CD4-positive, alpha-beta T cell (primary cell): ENCODE measurements around the gene THBD. TPM values are rescaled to one million over a fixed set of nuclear protein-coding genes. Genes with fewer than 3 reads are reported as not detected.

Source experiments
- ATAC-seq: fragments of 200-7000 bp; cut with Tn5 transposase; one replicate; pipeline ENCODE4 v1.10.0; 2022; ENCODE audit warnings: mild to moderate bottlenecking; ENCODE audit not compliant: poor library complexity
- CTCF ChIA-PET: fragments of 350-600 bp; sonication (Branson Sonifier 250); formaldehyde crosslinking; loops from one replicate; lab custom pipeline; 2021; ENCODE audit warnings: antibody characterized with exemption, inconsistent platforms; lab: Charles Lee
- POLR2A ChIA-PET: fragments of 350-600 bp; sonication (Branson Sonifier 250); formaldehyde crosslinking; loops from one replicate; lab custom pipeline; 2021; ENCODE audit warnings: antibody characterized with exemption, inconsistent platforms; lab: Charles Lee
- DNase-seq, 14 experiments: peaks; one replicate each; pipeline ENCODE4 v3.0.0-alpha.2; 2013 to 2020; ENCODE audit warnings: mixed read lengths in 2 of 14
- H3K27ac ChIP-seq, 2 donors: one replicate each; pipeline versions ENCODE4 v1.5.1 to v1.7.0; 2013; ENCODE audit warnings: low read length in 2 of 2, low read depth in 1 of 2, mild to moderate bottlenecking in 1 of 2
- H3K27me3 ChIP-seq, 2 experiments: 1 replicate in 1 of 2; 2 replicates in 1 of 2; pipeline versions ENCODE4 v1.6.1 to v1.7.0; 2013; ENCODE audit warnings: low read length in 2 of 2, control low read depth in 1 of 2, mild to moderate bottlenecking in 1 of 2, moderate library complexity in 1 of 2; ENCODE audit not compliant: insufficient read depth in 2 of 2, control insufficient read depth in 1 of 2
- H3K36me3 ChIP-seq: one replicate; pipeline ENCODE4 v1.6.1; 2013; ENCODE audit warnings: low read length, control low read depth; ENCODE audit not compliant: insufficient read depth
- H3K4me1 ChIP-seq: one replicate; pipeline ENCODE4 v1.6.1; 2013; ENCODE audit warnings: low read length, control low read depth; ENCODE audit not compliant: insufficient read depth
- H3K4me3 ChIP-seq: one replicate; pipeline ENCODE4 v1.5.1; 2013; ENCODE audit warnings: mild to moderate bottlenecking, low read length, moderate library complexity
- H3K9me3 ChIP-seq, 2 experiments: 1 replicate in 1 of 2; 2 replicates in 1 of 2; pipeline versions ENCODE4 v1.6.1 to v1.7.0; 2013; ENCODE audit warnings: low read length in 2 of 2, mild to moderate bottlenecking in 2 of 2, control low read depth in 1 of 2, moderate library complexity in 1 of 2; ENCODE audit not compliant: control insufficient read depth in 1 of 2, insufficient read depth in 1 of 2
- H3K27ac Mint-ChIP-seq: one replicate; pipeline ENCODE4 v1.8.0; 2020; ENCODE audit warnings: mixed read lengths
- H3K27me3 Mint-ChIP-seq: one replicate; pipeline ENCODE4 v1.8.0; 2021; ENCODE audit warnings: mixed read lengths
- H3K36me3 Mint-ChIP-seq: one replicate; pipeline ENCODE4 v1.8.0; 2021; ENCODE audit warnings: low read depth, mixed read lengths
- H3K4me1 Mint-ChIP-seq: one replicate; pipeline ENCODE4 v1.8.0; 2021; ENCODE audit warnings: low read depth, mixed read lengths
- H3K4me3 Mint-ChIP-seq: one replicate; pipeline ENCODE4 v1.8.0; 2020; ENCODE audit warnings: mild to moderate bottlenecking, mixed read lengths
- H3K9me3 Mint-ChIP-seq: one replicate; pipeline ENCODE4 v1.8.0; 2020; ENCODE audit warnings: mixed read lengths
- intact Hi-C, 2 experiments: fragments of 100-400 bp; cut with DNase I in 1 of 2; cut with micrococcal nuclease in 1 of 2; formaldehyde crosslinking; loops; one replicate each; pipeline versions ENCODE4 v1.15.1 to v1.9.0; 2023 to 2025; cut with DNase I, micrococcal nuclease
- total RNA-seq, 174 experiments: library from RNA in 2 of 174; stranded (reverse) in 2 of 174; gene quantifications; one replicate each; pipeline ENCODE4 v1.2.3 and lab custom pipeline; 2021 to 2026
- TF ChIP-seq, protein P1 (sequence below): fragments of 200-600 bp; IDR thresholded peaks from one replicate; pipeline ENCODE4 v1.8.0; 2022; ENCODE audit warnings: antibody characterized with exemption, mild to moderate bottlenecking

The THBD gene
- total RNA-seq, 2 experiments from 2014 or later, result 2.2 to 2.4 TPM

- no peak for ATAC-seq
- Mint-ChIP-seq H3K4me3 (no peak overlapping the region), H3K9me3 (no peaks in the 10 kb centered on the region), H3K4me1 (no peaks in the 10 kb centered on the region), H3K27ac (no peak overlapping the region), H3K36me3 (no peaks in the 10 kb centered on the region), H3K27me3 (peaks cover 6% of the 10 kb centered on the region)
- no peak overlapping the region for H3K27ac ChIP-seq
- CTCF ChIA-PET, result no interaction called here
- TF ChIP-seq, protein P1, sequence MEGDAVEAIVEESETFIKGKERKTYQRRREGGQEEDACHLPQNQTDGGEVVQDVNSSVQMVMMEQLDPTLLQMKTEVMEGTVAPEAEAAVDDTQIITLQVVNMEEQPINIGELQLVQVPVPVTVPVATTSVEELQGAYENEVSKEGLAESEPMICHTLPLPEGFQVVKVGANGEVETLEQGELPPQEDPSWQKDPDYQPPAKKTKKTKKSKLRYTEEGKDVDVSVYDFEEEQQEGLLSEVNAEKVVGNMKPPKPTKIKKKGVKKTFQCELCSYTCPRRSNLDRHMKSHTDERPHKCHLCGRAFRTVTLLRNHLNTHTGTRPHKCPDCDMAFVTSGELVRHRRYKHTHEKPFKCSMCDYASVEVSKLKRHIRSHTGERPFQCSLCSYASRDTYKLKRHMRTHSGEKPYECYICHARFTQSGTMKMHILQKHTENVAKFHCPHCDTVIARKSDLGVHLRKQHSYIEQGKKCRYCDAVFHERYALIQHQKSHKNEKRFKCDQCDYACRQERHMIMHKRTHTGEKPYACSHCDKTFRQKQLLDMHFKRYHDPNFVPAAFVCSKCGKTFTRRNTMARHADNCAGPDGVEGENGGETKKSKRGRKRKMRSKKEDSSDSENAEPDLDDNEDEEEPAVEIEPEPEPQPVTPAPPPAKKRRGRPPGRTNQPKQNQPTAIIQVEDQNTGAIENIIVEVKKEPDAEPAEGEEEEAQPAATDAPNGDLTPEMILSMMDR, result no peak
- DNase-seq, result no peak
- peaks cover 4 to 6% of the 10 kb centered on the region in 2 experiments for H3K27me3 ChIP-seq
- POLR2A ChIA-PET, result no interaction called here
- no peaks in the 10 kb centered on the region for H3K9me3 ChIP-seq
- H3K36me3 ChIP-seq, result no peaks in the 10 kb centered on the region
- intact Hi-C loops, result no loop called here
- no peaks in the 10 kb centered on the region for H3K4me1 ChIP-seq
- H3K4me3 ChIP-seq, result no peak overlapping the region
Measured at GRCh38 chr20:23092861-23093495, 43.5 kb upstream of the THBD start.

DNA sequence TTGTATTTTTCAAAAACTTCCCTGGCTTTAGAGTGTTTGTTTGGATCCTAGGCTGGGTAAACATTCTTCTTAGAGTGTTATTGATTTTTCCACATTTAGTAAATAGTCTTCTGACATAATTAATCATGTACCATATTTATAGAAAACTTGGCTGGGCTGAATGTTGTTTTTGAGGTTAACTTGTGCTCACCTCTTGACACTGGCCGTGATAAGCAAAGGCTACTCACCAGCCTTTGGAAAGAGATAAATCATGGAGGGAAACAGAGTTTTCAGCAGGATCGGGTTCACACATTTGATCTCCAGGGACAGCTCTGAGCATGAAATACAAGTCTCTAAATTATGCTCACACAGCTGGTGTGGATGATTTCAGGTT lies 42.9 kb upstream of the THBD start:
- H3K4me1 ChIP-seq, result peaks cover 5% of the 10 kb centered on the region
- Mint-ChIP-seq H3K27me3 (peaks cover 6% of the 10 kb centered on the region), H3K4me3 (no peak overlapping the region), H3K27ac (no peak overlapping the region), H3K4me1 (no peaks in the 10 kb centered on the region), H3K9me3 (no peaks in the 10 kb centered on the region), H3K36me3 (no peaks in the 10 kb centered on the region)
- ATAC-seq (no peak), DNase-seq (no peak)
- peaks cover 4 to 6% of the 10 kb centered on the region in 2 experiments for H3K27me3 ChIP-seq
- ChIA-PET POLR2A (no interaction called here), CTCF (no interaction called here)
- no peaks in the 10 kb centered on the region for H3K9me3 ChIP-seq
- H3K4me3 ChIP-seq, result no peak overlapping the region
- no peaks in the 10 kb centered on the region for H3K36me3 ChIP-seq
- TF ChIP-seq, protein P1, result no peak
- intact Hi-C loops, result no loop called here
- no peak overlapping the region for H3K27ac ChIP-seq

DNA sequence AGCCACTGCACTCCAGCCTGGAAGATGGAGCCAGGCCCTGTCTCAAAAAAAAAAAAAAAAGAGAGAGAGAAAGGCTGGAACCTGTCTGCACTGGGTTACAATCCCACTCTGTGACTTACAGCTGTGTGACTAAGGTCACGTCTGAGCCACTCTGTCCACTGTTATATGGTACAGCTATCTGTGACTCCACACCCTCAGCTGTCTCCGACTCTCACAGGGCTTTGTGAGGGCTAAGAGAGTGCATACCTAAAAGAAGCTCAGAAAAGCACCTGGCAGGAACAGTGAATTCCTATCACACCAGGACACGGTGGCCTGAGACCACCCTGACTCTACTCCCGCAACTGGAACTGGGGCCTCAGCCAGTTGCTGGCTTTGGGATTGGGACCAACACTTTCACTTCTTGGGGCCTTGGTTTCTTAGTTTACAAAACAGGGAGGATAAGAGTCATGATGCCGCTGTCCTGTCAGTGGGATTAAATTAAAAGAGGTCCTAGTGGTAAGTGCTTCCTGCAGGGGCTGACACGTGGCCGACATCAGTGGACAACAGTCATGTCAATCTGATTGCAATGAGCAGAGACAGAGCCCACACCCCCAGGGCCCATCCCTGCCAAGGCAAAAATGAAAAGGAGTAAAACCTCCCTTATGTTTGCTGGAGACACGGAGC lies 42.4 kb upstream of the THBD start:
- Mint-ChIP-seq H3K9me3 (no peaks in the 10 kb centered on the region), H3K4me1 (peaks cover 1% of the 10 kb centered on the region), H3K27me3 (peaks cover 6% of the 10 kb centered on the region), H3K36me3 (no peaks in the 10 kb centered on the region), H3K4me3 (no peak overlapping the region), H3K27ac (no peak overlapping the region)
- Histone ChIP-seq H3K9me3 (no peaks in the 10 kb centered on the region), H3K27me3 (peaks cover 4 to 6% of the 10 kb centered on the region in 2 experiments), H3K4me3 (no peak overlapping the region), H3K27ac (no peak overlapping the region), H3K36me3 (no peaks in the 10 kb centered on the region), H3K4me1 (peaks cover 10% of the 10 kb centered on the region)
- ATAC-seq (no peak), DNase-seq (no peak)
- POLR2A ChIA-PET, result no interaction called here
- CTCF ChIA-PET, result no interaction called here
- TF ChIP-seq, protein P1, result no peak
- intact Hi-C loops, result no loop called here
